D721Med (cell line): ENCODE measurements around the gene ZNF57.
"Not testable (repeated sequence)": the region's sequence is repeated elsewhere in the genome, so short reads cannot be mapped to it uniquely, and the experiment has no call there.

ENCODE experiments used
- DNase-seq: peaks from one replicate; pipeline ENCODE4 v3.0.0; 2011; ENCODE audit warnings: low spot score; ENCODE audit not compliant: insufficient read length
- FAIRE-seq: peaks from 2 replicates; lab custom pipeline; 2011; peaks lifted over from hg19 to GRCh38; lab: Jason Lieb, UNC
- TF ChIP-seq, protein P1 (sequence below): IDR thresholded peaks from 2 replicates; pipeline ENCODE4 v1.5.1; 2012; ENCODE audit warnings: mild to moderate bottlenecking, control low read depth; ENCODE audit not compliant: insufficient read depth; ENCODE audit errors: missing control alignments

Gene ZNF57

DNA sequence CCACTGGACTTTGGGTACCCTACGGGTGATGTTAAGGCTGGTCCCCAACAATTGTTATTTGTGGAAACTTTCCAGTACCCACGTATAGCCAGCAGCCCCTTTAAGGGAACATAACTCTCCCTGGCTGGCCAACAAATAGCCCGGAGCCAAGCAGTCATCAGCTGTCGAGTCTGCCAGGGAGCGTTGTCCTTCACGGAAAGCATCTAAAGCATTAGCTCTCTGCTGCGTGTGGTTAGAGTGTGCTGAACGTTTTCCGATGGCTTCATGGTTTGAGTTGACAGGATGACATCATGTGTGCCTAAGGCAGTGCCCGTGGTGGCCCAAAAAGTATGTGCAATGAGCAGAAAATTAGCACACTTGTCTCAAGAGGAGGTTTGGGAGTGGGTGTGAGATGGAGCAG lies 36.9 kb upstream of the ZNF57 start:
- FAIRE-seq: no peak
- no peak for DNase-seq
- TF ChIP-seq, protein P1, sequence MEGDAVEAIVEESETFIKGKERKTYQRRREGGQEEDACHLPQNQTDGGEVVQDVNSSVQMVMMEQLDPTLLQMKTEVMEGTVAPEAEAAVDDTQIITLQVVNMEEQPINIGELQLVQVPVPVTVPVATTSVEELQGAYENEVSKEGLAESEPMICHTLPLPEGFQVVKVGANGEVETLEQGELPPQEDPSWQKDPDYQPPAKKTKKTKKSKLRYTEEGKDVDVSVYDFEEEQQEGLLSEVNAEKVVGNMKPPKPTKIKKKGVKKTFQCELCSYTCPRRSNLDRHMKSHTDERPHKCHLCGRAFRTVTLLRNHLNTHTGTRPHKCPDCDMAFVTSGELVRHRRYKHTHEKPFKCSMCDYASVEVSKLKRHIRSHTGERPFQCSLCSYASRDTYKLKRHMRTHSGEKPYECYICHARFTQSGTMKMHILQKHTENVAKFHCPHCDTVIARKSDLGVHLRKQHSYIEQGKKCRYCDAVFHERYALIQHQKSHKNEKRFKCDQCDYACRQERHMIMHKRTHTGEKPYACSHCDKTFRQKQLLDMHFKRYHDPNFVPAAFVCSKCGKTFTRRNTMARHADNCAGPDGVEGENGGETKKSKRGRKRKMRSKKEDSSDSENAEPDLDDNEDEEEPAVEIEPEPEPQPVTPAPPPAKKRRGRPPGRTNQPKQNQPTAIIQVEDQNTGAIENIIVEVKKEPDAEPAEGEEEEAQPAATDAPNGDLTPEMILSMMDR: no peak

DNA sequence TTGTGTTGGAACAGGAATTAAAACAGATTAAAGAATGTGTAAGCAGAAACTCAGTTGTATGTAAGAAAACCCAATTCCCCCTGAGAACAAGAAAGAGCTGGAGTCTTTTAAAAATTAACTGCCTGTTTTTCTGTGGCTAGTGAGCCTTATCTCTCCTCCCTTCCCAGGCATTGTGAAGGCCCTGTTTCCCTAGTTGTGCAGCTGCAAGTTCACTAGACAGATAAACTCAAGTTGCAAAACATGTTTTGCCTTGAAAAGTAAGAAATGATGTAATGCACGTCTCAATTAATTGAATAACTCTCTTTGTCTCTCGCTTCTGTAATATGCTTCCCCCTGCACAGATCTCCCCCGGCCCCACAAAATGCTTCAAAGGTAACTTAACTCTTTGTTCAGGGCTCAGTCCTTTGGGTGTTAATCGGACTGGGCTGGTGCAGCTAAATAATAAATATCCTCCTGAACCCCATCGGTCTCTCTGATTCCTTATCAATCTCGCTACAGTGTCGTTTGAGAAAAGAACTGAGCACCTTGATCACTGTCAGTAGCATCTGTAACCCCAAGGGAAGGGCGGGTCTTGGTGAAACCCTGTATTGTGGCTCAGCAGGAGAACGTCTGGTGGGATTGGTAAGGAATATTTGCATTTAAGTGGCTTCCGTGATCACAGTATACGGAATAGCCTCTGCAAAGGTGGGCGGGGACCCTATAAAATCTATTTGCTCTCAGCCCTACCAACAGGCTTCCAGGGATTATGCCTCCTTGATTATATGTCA lies 35.2 kb upstream of the ZNF57 start:
- TF ChIP-seq, protein P1: no peak
- DNase-seq (no peak), FAIRE-seq (no peak)

GRCh38 chr19:2866495-2867024 lies 34.2 kb upstream of the ZNF57 start:
- DNase-seq (no peak), FAIRE-seq (no peak)
- TF ChIP-seq, protein P1: no peak

- TF ChIP-seq, protein P1: no peak
- FAIRE-seq (no peak), DNase-seq (no peak)
These were observed 33.4 kb upstream of the ZNF57 start, which contains the start of gene ZNF556 for GRCh38 chr19:2867025-2867991. ZNF556 (plus strand) TSS chr19:2867335; CDS start chr19:2867422, 87 bp downstream.

GRCh38 chr19:2869618-2870017 lies 31.1 kb upstream of the ZNF57 start:
- TF ChIP-seq, protein P1: no peak
- FAIRE-seq (no peak), DNase-seq (no peak)

- DNase-seq, FAIRE-seq: not testable (repeated sequence)
- TF ChIP-seq, protein P1: peak; percentile 5
These were observed 28.6 kb upstream of the ZNF57 start for GRCh38 chr19:2872175-2872574.
